HG02642 (cell line): Measurements from ENCODE around the gene CPB1.
"Not testable (repeated sequence)": the region's sequence is repeated elsewhere in the genome, so short reads cannot be mapped to it uniquely, and the experiment has no call there.

Experiments
- ATAC-seq: cut with Tn5 transposase; IDR thresholded peaks from one replicate; pipeline ENCODE4 v1.9.1; 2021; ENCODE audit warnings: mild to moderate bottlenecking; ENCODE audit not compliant: unreplicated experiment, poor library complexity

CPB1 gene

DNA sequence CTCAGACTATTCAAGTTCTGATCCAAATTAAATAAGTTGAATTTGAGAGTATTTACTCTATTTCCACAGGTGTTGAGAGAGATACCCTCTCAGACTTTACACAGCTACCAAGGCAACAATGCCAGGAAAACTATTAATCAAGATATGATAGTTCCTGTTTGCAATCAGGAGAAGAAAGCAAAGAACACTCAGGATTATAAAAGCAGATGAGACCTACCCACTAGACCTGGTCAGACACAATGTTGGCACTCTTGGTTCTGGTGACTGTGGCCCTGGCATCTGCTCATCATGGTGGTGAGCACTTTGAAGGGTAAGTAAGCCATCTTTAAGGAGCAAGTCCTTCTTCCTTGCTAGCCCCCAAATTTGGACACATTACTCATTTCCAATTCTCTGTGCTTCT is at the start of gene CPB1:
Gene CPB1, plus strand, starts transcription at position 227 of the 400 bp plus-strand sequence. Its CDS starts 13 bp downstream, at position 240.
- no peak for ATAC-seq

DNA sequence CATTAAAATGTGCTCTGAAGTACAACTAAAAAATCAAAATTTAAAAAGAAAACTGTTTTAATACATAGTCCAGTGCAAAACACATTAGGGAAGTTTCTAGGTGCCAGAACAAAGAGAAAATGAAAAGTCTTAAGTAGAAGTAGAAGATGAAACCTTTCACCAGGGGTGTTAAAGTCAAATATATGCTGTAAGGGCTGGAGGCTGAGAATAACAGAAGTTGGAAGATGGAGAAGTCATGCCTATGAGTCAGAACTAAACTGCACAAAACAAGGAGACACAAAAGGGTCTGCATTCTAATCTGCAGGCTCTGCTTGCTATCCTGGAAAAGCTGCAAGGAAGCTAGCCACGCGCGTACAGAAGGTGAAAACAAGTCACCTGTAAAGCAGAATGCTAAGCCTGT is 48.7 kb upstream of the CPB1 start:
- no peak for ATAC-seq

DNA sequence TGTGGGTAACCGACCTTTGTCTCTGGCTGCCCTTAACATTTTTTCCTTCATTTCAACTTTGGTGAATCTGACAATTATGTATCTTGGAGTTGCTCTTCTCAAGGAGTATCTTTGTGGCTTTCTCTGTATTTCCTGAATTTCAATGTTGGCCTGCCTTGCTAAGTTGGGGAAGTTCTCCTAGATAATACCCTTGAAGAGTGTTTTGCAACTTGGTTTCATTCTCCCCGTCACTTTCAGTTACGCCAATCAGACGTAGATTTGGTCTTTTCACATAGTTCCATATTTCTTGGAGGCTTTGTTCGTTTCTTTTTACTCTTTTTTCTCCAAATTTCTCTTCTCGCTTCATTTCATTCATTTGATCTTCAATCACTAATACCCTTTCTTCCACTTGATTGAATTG is 42.6 kb upstream of the CPB1 start:
- not testable (repeated sequence) for ATAC-seq

DNA sequence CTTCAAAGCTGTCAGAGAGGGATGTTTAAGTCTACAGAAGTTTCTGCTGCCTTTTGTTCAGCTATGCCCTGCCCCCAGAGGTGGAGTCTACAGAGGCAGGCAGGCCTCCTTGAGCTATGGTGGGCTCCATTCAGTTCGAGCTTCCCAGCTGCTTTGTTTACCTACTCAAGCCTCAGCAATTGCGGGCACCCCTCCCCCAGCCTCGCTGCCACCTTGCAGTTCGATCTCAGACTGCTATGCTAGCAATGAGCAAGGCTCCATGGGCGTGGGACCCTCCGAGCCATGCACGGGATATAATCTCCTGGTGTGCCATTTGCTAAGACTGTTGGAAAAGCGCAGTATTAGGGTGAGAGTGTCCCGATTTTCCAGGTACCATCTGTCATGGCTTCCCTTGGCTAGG is 41.5 kb upstream of the CPB1 start:
- not testable (repeated sequence) for ATAC-seq

DNA sequence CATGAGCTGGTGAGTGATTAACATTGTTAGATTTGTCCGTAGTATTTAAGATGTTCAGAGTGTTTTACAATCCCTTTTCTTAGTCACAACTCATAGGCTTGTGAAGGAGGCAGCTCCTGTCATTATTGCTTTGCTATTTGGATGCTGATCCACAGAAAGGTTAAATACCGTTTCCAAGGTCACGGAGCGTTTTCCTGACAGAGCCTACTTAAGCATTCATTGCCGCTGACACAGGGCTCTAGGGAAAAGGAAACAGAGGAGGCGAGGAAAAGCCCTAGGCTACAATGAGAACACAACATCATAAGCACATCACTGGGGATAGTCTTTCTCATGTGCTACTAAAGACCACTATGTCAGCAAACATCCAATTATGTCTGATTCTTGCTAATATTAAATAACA is 38.5 kb upstream of the CPB1 start:
- ATAC-seq, result no peak

DNA sequence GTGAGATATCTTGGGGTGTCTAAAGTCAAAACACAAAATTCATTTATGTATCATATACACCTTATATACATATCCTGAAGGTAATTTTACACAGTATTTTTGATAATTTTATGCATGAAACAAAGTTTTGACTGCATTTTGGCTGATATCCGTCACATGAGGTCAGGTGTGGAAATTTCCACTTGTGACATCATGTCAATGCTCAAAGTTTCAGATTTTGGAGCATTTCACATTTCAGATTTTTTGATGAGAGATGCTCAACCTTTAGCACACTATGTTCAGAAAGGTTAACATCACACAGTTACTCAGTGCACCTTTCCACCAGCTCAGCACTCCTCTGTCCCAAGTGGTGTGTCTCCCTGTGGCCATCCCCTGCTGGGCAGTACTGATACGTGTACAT is 37.7 kb upstream of the CPB1 start:
- ATAC-seq, result no peak

DNA sequence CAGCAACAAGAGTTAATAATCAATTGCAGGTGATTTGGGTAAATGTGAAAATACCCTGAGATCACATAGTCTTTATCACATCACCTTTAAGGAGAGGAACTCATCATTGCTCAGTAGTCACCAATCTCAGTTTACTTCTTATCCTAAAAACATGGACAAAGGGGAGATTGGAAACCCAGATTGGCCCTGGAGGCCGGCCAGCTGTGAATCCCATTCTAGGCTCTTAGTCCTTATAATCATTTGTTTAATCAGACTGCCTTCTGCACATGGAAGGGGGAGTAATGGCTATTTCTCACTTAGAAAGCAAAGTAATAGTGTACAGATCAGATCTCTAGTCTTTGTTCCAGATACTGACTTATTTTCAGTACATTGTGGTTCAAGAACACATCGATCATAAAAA is 37.2 kb upstream of the CPB1 start:
- no peak for ATAC-seq

DNA sequence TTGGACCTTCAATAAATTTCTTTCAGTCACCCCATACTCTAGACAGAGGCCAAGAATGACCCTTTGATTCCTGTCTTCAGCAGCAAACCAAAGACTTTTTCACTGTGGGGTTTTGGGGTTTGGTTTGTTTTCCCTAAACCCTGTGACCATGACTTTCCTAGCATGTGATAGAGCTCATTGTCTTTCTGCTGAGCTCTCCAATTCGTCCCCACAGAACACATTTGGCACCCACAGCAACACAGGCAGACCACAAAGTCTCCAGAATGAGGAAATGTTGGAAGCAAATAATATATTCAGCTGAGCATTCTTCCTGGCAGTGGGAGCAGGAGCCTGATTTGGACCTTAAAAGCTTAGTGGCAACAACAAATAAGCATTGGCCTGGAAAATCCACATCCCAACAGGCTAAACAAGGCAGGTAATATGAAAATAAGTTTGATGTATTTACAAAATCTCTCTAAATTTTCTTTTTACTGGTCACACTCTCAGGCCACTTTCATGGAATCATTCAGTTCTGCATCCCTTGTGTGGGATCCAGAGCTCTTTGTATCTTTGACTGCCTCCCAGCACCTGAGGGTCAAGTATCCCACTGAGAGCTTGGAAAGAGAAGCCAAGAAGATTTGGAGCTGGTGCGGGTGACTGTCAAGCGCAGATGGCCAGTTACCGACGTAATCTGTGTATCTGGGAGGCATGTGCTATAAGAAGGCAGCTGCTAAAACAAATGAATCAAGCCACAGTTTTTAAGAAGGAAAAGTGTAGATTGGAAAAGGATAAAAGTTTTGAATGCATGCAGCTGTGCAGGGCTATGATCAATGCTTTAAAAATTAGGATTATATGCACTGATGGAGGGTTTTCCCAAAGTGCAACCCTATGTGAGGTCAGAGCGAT is 36.5 kb upstream of the CPB1 start:
- ATAC-seq, result no peak

DNA sequence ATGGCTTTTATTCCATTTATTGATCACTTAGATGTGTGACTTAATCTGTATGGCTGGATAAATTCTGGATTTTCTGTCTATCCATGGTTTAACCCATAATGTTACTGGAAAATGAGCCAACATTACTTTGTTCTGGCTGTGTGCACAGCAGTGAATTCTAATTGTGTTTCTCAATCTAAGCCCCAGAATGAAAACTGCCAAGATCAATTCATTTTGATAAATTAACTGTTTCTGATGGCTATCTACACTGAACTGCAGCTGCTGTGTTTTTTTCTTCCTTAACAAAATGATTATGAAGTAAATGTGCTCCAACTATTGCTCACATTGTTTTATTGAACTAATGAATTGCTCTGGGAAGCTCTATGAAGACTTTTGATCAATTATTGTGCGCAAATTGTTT is 35.7 kb upstream of the CPB1 start:
- ATAC-seq, result no peak

DNA sequence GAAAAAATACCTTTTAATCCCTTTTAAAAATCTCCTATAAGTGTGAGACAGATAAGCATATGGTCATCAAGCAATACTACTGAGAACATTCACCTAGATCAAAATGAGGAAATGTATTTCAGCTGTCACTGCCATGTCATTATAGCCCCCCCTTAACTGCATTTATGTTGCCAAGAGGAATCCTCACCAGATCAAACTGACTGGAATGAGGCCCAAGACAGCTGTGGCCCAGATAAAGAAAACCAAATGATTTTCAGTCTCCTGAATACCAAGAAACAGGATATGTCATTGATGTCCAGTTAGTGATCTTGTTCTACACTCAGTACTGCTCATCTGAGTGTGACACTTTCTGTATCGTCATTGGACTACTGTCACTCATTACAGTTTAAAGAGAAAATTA is 35.1 kb upstream of the CPB1 start:
- ATAC-seq, result no peak

DNA sequence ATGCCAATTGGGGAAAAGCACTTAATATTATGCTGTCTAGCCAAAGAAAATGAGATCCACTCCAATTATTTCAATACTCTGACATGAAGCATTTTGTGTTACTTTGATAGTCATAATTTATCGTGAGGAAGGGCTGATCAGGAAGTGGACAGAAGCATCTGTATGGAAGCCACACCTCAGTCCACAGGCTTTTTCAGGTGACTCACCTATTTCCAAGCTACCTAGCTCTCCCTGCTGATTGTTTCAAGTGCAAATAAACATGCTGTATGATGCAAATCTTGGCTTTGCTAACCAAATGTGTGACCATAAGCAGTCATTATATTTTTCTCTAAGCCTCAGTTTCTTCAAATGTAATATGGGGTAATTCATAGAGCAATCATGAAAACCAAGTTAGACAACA is 30.8 kb upstream of the CPB1 start:
- ATAC-seq, result no peak

DNA sequence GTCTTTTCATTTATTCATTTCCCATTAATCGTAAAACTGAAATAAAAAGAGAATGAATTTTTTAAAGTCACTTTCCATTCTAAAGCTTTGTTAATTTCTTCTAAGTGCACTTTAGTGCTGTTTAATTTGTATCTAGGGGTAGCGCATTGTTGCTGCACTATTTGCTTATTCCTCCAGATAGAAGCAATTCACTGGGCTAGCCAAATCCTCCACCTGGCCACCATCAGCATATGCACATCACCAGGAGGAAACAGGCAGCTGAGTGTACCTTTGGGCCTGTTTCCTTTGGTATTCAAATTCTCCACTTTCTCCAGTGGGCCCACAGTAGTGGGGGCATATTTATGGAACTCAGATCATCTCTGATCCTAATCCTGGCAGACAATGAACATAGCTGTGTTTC is 29.8 kb upstream of the CPB1 start:
- no peak for ATAC-seq

DNA sequence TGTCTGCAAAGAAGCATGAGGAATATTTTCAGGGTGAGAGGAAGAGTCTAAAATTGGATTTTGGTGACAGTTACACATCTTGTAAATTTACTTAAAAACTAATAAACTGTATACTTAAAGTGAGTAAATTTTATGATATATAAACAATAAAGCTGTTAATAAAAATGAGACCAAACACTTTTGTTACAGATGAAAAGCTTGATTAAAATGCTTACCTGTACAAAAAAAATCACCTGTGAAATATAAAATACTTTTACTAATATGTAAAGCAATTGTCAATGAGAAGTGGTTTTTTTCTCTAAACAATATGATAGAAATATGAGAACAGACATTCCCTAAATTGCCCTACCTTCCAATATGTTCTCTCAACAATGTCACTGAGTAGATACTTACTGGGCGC is 27.2 kb upstream of the CPB1 start:
- ATAC-seq, result no peak

DNA sequence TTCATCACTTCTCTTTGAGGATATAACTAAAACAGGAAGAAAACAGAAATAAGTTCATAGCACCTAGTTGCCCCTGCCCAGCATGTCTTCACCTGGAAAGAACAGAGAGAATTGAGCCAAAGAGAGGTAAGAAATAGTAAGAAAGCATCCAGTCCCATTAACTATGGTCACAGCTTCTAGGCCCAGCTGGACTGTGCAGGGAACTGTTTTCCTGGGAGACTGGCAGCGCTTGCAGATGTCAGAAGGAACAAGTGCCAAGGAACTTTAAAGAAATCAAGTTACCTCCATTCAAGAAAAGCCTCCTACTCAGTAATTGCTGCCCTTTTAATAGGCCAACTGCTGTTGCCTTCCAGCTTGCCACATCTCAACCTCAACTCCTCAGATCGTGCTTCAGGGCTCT is 17.8 kb upstream of the CPB1 start:
- ATAC-seq, result no peak

DNA sequence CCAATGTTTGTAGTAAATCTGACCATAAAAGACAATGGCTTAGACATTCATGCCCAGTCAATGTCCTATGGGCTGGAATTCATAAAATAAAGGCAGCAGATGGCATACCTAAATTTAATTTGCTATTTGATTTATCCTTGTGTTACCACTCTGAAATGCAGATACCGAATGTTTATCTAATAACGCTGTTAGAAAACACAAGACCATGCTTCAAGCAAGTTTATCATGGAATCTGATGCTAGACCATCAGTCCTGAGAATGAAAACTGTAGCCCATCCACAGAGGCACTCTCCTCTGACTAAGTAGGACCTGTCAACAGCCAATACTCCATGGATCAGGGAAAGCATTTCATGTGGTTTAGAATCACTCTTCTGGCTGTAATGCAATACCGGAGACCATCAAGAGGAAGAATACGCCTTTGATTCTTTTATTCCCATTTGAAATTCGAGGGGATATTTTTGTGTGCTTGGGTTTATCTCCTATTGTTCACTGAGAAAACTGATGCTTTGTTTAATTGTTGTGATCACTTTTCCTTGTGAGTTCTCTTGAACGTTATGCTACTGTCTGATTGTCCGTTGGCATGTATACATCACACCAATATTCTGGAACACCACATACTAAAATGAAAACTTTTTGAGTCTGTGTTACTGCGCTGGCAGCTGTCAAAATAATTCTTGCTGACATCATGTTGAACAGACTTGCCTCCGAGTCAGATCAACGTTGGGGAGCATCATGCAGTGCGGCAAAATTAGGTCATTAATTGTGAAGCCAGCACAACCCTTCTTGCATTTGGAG is 12.1 kb upstream of the CPB1 start:
- ATAC-seq, result no peak

DNA sequence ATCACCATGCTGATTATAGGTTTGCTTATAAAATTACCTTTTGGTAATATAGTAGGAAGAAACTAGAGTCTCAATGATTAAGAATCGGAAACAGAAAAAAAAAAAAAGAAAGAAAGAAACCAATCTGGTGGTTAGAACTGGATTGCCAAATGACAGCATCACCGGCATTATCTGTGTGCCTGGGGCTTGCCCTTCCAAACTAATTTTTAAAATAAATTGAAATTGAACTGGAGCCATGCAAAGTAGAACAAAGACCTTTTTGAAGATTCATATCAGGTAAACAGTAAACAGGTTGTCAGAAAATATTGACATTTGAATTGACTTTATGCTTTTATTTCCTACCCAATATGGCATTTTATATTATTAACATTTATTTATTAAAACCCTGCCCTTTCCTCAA is 11.2 kb upstream of the CPB1 start:
- no peak for ATAC-seq

DNA sequence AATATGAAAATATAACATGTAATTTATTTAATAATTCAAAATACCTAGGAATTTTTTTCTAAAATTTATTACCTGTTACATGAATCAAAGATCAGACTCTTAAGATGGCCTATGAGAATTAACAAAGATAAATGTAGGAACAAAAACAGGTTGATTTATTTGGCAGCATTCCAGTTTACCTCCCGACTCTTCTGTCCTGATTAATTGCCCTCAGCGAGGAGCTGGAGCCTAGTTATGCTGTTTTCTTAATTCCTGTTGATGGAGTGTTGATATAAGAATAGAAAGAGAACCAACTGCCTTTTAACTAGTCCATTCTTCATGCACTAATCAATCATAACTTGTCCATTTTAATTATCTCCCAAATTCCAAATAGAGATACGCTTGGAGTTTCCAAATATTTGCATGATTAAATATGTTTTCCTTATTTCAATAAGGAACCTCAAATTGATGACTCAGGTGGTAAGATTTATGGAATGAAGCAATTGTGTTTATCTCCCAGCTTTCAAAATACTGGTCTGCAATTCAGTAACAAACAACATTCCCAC is 10.6 kb upstream of the CPB1 start:
- ATAC-seq, result no peak

DNA sequence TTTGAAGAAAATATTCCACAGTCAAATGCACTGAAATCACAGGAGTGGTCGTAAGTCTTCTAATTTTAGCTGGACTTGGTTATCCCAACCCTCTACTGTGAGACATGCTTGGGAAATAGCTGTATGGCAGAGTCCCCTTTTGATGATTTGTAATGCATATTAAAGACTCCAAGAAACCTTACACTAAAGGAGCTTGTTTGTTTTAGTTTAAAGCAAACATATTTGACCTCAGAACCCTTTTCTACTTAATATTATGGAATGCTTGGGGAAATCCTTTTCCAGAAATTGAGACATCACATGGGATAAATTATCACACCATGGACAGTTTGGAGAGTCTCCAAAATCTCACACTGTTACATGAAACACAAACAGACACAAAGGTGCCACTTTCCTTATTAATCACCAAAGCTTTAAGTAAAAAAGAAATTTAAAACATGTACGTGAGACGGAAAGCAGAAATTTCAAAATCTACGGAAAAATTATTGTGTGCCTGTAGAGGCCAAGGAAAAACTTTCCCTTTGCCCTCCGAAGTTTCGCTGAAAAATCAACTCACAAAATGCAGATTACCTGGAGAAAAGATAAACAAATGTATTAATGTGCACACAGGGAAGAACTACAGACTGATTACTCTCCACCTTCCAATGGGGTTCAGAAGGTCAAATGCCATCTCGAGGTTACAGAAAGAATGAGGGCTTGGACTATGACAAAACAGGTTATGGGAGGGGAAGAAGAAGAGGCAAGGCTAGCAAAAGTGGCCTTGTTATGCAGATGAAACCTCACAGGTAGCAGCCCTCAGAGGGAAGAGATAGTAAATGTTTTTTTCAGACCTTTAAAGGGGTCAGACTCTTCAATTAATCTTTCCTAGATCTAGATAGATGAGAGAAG is 7.0 kb upstream of the CPB1 start:
- no peak for ATAC-seq

DNA sequence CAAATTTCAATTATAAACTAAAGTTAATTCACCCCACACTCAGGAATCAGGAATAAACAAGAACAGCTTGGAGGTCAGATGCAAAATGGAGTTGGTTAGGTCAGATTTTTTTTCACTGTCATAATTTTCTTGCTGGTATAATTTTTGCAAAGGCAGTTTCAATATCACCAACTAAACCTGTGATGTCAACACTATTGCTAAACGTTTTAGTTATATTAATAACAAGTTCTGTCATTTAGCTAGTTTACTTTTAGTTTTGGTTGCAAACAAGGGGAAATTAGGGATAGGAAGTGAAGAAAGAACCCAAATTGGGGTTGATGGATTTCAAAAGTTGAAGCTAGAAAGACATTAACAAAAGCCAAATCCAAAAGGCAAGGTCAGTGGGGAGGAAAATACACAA is 4.6 kb upstream of the CPB1 start:
- ATAC-seq, result no peak

DNA sequence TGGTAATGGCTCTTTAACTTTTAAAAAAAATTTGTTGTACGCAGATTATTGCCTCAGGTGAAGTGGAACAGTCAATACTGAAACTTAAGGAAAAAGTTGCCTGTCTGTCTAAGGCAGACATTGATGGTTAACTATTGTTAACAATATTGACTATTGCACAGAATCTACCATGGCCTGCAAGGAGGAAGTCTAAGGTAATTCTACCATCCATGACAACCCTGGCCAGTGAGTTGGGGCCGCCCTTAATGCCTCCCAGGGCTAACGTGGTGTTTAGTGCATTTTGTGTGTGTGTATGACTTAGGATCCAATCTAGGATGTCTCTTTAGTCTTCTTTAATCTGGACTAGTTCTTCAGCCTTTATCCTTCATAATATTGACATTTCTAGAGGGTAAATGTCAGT is 2.1 kb upstream of the CPB1 start:
- no peak for ATAC-seq
